Measurements from ENCODE around the gene THSD4. TPM values are rescaled to one million over a fixed set of nuclear protein-coding genes. Genes with fewer than 3 reads are reported as not detected.

THSD4 gene
- total and polyA plus RNA-seq, 2 of the 4 experiments (the other 2 are of a cell fraction): 25.5 to 31.1 TPM

DNA sequence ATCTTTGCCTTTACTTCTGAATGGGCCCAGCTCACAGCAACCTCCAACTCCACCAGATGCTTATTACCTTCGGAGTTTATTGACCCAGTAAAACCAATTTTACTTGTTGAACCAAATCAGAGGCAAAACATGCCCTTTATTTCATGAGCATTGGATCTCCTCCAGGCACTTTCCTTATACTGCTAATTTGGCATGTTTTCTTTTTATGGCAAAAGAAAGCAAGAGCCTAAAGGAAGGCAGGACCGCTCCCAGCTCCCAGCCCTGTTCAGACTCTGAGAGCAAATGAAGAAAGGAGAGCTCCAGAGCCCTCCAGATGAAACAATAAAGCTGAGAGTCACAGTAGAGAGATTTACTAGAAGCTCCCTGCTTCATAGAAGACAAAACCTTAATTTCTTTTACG lies 613.6 kb downstream of the THSD4 start:
- H3K9ac ChIP-seq (ENCODE audit: low read depth, low read length): no peak overlapping the region
- no peaks in the 10 kb centered on the region for H3K9me3 ChIP-seq (ENCODE audit: control insufficient read depth, insufficient read depth, low read length)
- no peak overlapping the region for H2BK120ac ChIP-seq (ENCODE audit: low read depth, low read length)
- no peak overlapping the region for H3K23ac ChIP-seq (ENCODE audit: low read depth, low read length)
- in situ Hi-C loops (cut with MboI; ENCODE audit: low sequenced_read_pairs) (no loop called here), dilution Hi-C loops (cut with HindIII; ENCODE audit: low sequenced_read_pairs, unreplicated experiment) (no loop called here), intact Hi-C loops (cut with micrococcal nuclease) (no loop called here)
- H2AFZ ChIP-seq (replicated peaks; ENCODE audit: low read length, poor library complexity): no peak overlapping the region
- no peak for ATAC-seq (ENCODE audit: low read depth)
- H3K4me3 ChIP-seq (ENCODE audit: insufficient read depth, low read depth, low read length): no peak overlapping the region
- H3K27me3 ChIP-seq (ENCODE audit: control insufficient read depth, insufficient read depth, low read length): no peaks in the 10 kb centered on the region
- H2BK5ac ChIP-seq (ENCODE audit: low read depth, low read length, poor library complexity, severe bottlenecking): no peak overlapping the region
- H2AK5ac ChIP-seq (ENCODE audit: low read depth, low read length): no peak overlapping the region
- BruUV-seq (replicated peaks): no TSS peak
- TF ChIP-seq POLR2A (IDR thresholded peaks at IDR 0.05; ENCODE audit: low read depth, low read length) (no peak), SMC3 (IDR thresholded peaks at IDR 0.05; ENCODE audit: low read depth, low read length) (no peak), MAZ (IDR thresholded peaks at IDR 0.05; ENCODE audit: borderline replicate concordance, low read depth, low read length) (no peak), MAFK (IDR thresholded peaks at IDR 0.05; ENCODE audit: low read depth, low read length) (no peak)
- TF ChIP-seq, protein P1, sequence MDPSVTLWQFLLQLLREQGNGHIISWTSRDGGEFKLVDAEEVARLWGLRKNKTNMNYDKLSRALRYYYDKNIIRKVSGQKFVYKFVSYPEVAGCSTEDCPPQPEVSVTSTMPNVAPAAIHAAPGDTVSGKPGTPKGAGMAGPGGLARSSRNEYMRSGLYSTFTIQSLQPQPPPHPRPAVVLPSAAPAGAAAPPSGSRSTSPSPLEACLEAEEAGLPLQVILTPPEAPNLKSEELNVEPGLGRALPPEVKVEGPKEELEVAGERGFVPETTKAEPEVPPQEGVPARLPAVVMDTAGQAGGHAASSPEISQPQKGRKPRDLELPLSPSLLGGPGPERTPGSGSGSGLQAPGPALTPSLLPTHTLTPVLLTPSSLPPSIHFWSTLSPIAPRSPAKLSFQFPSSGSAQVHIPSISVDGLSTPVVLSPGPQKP (IDR thresholded peaks at IDR 0.05; ENCODE audit: borderline replicate concordance, low read depth, low read length): no peak
- 0 out of 2 replicates have a peak, but pooled peaks cover 3% of the 10 kb centered on the region for H4K20me1 ChIP-seq (ENCODE audit: insufficient read depth, low read length)
- CTCF ChIA-PET: no interaction called here
- H3K4ac ChIP-seq (ENCODE audit: low read depth, low read length): no peak overlapping the region
- H3K79me1 ChIP-seq (ENCODE audit: low read depth in 1 of 2, low read length in 2 of 2): no peaks in the 10 kb centered on the region
- H3K4me1 ChIP-seq (ENCODE audit: control insufficient read depth, insufficient read depth, low read length): peaks cover 5% of the 10 kb centered on the region
- no peak for DNase-seq
- no peak overlapping the region for H4K91ac ChIP-seq (ENCODE audit: insufficient read depth, low read depth, low read length)
- H2BK15ac ChIP-seq (ENCODE audit: low read depth, low read length): no peak overlapping the region
- peaks cover 5% of the 10 kb centered on the region; the same call in 1 of the 2 replicates for H3K9me1 ChIP-seq (ENCODE audit: insufficient read depth, low read length)
- no peak overlapping the region for H3K27ac ChIP-seq (ENCODE audit: insufficient read depth, low read length)
- H3K14ac ChIP-seq (replicated peaks; ENCODE audit: low read depth, low read length): no peak overlapping the region
- no peak overlapping the region for H2BK20ac ChIP-seq (ENCODE audit: low read depth, low read length)
- POLR2A ChIA-PET (ENCODE audit: unreplicated experiment): no interaction called here
- no peak overlapping the region for H3K18ac ChIP-seq (ENCODE audit: low read depth, low read length)
- no peak overlapping the region for H4K5ac ChIP-seq (ENCODE audit: low read depth, low read length)
- no peak overlapping the region for H2AK9ac ChIP-seq (replicated peaks; ENCODE audit: low read depth, low read length, poor library complexity)
- H4K8ac ChIP-seq (ENCODE audit: low read depth in 2 of 2, low read length in 2 of 2): no peak overlapping the region
- WGBS, 2 experiments (ENCODE audit: extremely low coverage in 2 of 2, insufficient read length in 1 of 2): no CpG with 5 or more reads among the region's 3 CpGs
- no peak overlapping the region for H3K56ac ChIP-seq (ENCODE audit: extremely low read depth, insufficient read depth, low read length)
- peaks cover 8% of the 10 kb centered on the region; the same call in 1 of the 2 replicates for H3K36me3 ChIP-seq (ENCODE audit: control insufficient read depth, insufficient read depth, low read length)
- no peak overlapping the region for H3K4me2 ChIP-seq (ENCODE audit: low read depth, low read length)

Measured in IMR-90 (cell line).